GM19238 (cell line): ENCODE measurements around the gene MNDA.
"Not testable (repeated sequence)": the region's sequence is repeated elsewhere in the genome, so short reads cannot be mapped to it uniquely, and the experiment has no call there.

Experiments used
- DNase-seq: peaks from one replicate; pipeline ENCODE4 v3.0.0; 2011; ENCODE audit warnings: low spot score; ENCODE audit not compliant: insufficient read length

MNDA gene

DNA sequence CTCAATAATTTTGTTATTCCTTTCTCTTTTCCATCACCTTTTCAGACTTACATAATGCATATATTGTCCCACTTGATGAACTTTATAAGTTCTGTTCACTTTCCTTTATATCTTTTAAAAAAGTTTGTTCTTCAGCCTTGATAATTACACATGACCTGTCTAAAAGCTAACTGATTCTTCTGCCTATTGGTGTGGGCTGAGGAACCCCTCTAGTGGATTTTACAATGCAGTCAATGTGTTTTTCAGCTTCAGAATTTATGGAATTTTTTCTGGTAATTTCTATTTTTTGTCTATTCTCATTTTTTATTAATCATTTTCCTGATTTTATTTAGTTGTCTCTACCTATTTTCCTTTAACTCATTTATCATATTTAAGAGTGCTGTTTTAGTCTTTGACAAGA, 7.5 kb downstream of the MNDA start:
- DNase-seq = no peak

DNA sequence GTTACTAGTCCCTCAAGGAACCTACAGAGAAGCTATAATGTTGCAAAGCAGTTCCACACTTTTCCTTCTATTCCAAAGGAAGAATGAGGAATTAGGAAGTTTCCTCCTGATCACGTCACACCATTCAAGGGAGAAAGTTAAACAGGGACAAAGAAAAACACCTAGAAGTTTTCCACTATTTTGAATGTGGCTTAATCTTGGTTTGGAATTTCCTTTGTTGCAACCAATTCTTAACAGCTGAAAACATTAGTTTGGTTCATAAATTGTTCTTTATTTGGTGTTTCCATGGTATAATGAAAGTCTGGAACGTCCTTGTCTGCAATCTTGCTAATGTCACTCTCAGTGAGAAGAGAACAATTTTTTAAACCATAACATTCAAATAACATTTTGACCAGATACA, 8.4 kb downstream of the MNDA start:
- no peak for DNase-seq

DNA sequence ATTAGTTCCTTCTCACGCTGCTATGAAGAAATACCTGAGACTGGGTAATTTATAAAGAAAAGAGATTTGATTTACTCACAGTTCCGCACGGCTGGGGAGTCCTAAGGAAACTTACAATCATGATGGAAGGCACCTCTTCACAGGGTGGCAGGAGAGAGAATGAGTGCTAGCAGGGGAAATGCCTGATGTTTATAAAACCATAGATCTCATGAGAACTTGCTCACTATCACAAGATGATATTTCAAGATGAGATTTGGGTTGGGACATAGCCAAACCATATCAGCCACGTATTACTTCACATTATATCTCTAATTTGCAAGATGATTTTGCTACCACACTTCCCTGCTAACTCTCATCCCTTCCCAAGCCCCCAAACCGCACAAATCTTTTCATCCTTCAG, 9.1 kb downstream of the MNDA start:
- DNase-seq = no peak

DNA sequence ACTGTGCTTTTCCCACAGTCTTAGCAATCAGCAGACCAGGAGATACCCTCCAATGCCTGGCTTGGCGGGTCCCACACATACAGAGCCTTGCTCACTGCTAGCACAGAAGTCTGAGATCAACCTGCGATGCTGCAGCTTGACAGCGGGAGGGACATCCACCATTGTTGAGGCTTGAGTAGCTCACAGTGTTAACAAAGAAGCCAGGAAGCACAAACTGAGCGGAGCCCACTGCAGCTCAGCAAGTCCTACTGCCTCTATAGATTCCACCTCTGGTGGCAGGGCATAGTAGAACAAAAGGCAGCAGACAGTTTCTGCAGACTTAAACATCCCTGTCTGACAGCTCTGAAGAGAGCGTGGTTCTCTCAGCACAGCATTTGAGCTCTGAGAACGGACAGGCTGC, 33.4 kb downstream of the MNDA start:
- DNase-seq = no peak

DNA sequence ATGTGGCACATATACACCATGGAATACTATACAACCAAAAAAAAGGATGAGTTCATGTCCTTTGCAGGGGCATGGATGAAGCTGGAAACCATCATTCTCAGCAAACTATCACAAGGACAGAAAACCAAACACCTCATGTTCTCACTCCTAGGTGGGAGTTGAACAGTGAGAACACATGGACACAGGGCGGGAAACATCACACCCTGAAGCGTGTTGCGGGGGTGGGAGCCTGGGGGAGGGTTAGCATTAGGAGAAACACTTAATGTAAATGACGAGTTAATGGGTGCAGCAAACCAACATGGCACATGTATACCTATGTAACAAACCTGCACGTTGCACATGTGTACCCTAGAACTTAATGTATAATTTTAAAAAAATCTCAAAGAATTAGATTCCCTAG, 39.3 kb downstream of the MNDA start:
- DNase-seq = not testable (repeated sequence)

DNA sequence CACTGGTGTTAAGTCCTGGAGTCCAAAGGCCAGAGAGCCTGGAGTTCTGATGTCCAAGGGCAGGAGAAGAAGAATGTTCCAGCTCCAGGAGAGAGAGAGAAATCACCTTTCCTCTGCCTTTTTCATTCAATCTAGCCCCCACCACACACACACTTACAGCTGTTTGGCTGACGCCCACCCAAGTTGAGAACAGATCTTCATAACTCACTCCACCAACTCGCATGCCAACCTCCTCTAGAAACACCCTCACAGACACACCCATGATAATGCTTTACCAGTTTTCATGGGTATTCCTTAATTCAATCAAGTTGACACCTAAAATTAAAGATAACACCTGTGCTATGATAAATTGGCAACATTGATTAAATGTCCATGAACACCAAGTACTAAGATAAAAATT, 42.0 kb downstream of the MNDA start:
- DNase-seq = no peak

DNA sequence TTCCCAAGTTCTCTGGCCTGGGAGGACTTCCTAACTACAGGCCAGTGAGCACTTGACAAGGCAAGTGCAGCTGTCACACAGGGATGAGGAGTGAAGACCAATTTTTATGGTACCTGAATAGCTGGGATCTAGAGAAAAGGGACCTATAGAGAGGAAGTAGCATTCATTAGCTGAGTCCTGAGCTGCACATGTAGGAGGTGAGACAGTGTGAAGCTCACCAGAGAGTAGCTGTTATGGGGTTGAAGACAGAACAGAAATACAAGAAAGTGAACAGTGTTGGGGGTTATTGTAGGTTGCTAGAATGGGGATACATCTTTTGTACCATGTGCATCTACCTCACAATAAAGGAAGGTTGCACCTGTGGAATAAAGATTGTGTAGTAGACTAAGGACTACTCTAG, 62.5 kb downstream of the MNDA start:
- DNase-seq = no peak

DNA sequence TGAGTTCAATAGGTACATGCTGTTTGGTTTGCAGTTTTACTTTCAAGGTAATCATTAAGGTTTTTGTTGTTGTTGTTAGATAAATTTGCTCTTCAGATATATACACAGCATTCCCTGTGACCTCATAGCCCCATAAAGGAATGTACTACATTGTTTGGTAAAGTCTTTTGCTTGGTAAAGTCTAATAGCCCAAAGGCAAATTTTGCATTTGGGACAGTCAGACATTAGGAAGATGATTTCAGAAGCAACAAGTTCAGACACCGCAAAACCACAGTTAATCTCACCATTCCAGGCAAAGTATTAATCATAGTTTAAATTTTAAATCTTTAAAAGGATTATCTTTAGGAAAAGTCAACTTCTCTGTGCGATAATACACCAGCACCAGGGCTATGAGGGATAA, 67.6 kb downstream of the MNDA start:
- no peak for DNase-seq
